GM18499 (cell line): Measurements from ENCODE around the gene TNNT2.

Source experiments
- ATAC-seq: cut with Tn5 transposase; IDR thresholded peaks from one replicate; pipeline ENCODE4 v1.9.1; 2021; ENCODE audit warnings: moderate number of reproducible peaks; ENCODE audit not compliant: insufficient read depth, unreplicated experiment

The TNNT2 gene

DNA sequence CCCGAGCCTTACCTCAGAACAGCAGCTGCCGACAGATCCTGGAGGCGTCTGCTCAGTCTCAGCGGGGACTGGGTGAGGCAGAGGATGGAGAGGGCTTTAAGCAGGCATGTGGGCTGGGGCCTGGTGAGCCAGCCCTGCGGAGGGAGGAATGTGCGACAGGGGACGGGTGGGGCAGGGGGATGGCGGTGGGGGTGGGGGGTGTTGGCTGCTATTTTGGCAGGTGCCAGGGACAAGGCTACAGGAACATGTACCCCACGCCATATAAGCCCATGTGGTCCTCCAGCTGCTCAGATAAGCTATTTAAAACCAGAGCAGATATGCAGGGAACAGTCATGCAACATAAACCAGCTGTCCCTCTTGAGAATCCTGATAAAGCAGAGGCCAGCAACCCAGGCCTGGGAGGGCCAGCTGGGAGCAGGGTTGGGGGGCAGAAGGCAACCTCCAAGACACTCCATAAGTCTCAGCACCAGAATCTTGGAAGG lies at the start of gene TNNT2:
Gene TNNT2, minus strand, starts transcription at position 70 of the 482 bp plus-strand sequence. CDS start 4,426 bp downstream, outside the sequence.
- no peak for ATAC-seq

- no peak for ATAC-seq
Observed at GRCh38 chr1:201426479-201427310, 49.2 kb upstream of the TNNT2 start.

GRCh38 chr1:201424146-201424545 lies 46.7 kb upstream of the TNNT2 start:
- no peak for ATAC-seq

DNA sequence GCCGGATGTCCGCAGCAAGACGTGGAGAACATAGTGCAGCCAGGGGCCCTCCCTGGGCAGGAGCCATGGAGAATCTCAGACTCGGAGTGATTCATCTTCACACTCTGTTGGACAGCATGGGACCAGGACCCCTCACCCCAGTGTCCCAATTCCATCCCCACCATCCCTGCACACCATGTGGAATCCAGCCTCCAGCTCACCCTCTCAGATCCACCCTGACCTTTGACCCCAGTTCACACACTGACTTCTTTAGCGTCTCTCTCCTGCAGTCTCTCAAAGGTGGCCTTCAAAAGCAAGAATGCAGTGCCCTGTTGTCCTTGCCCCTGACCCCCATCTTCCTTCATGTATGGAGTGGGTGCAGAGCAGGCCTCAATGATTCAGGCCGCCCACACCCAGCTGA lies 46.2 kb upstream of the TNNT2 start:
- no peak for ATAC-seq

DNA sequence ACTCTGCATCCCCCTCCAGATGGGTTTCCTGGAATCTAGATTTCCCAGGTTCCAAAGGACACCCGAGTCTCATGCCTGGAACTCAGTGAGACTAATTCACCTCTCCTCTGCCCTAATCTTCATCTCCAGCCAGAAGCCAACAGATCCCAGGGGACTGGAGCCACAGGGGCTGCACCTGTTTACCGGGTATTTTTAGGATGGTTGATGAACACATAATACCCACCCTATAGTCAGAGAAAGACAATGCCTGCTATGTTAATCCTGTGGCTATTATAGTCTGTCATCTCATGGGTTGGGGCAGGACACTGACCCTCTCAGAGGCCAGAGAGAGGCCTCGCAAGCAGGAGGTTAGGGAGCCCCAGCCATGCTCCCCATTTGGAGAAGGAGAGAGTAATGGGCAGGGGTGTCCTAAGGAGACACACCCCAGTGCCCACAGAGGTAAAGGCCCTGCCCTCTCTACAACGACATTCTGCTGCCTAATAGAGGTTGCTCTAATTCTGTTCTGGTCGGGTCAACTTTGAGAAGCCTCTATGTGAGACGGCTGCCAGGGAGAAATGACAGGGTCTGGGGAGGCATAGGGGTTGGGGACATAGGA lies 45.1 kb upstream of the TNNT2 start:
- no peak for ATAC-seq

- ATAC-seq = no peak
Observed at GRCh38 chr1:201422026-201422425, 44.5 kb upstream of the TNNT2 start.

DNA sequence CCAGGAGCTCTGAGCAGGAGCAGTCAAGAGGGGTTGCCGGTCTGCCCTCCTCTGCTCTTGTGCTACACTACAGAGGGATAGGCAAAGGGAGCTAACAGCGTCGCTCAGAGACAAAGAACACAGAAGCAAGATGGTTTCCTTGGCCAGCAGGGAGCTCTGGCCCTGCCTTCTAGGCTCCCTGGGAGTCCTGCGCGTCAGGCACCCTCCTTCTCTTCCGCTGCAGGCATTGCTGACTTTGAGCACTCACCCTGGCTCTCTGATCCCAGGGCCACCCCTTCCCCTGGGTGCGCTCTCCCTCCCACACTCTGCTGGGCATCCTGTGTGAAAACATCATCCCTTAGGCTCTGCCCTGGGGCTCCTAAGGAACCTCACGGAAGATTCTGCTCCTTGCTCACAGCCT lies 43.6 kb upstream of the TNNT2 start:
- no peak for ATAC-seq

DNA sequence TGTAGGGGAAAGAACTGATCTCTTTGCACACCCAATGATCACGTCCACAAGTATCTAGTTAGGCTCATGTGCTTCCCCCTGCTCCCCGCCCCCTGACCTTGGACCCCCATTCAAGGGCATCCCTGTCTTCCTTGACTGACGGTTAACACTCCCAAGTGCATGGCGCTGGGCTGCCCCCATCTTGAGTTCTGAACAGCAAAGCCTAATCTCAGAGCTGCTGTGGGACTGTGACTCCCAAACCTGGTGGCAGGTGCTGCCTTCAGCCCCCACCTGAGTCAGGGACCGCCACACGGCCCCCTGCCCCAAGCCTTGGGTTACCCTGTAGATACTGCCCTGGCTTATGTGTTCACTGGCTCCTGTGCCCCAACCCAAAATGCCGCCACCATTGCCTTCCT lies 43.1 kb upstream of the TNNT2 start:
- no peak for ATAC-seq

GRCh38 chr1:201419746-201420607 lies 42.5 kb upstream of the TNNT2 start:
- no peak for ATAC-seq

- no peak for ATAC-seq
Observed at GRCh38 chr1:201419256-201419655, 41.8 kb upstream of the TNNT2 start.

GRCh38 chr1:201418461-201418860 lies 41.0 kb upstream of the TNNT2 start:
- ATAC-seq = no peak

- no peak for ATAC-seq
Observed at GRCh38 chr1:201414051-201414738, 36.7 kb upstream of the TNNT2 start.

- no peak for ATAC-seq
Observed at GRCh38 chr1:201411292-201411691, 33.8 kb upstream of the TNNT2 start.

- ATAC-seq = no peak
Observed at GRCh38 chr1:201409440-201409839, 32.0 kb upstream of the TNNT2 start.

DNA sequence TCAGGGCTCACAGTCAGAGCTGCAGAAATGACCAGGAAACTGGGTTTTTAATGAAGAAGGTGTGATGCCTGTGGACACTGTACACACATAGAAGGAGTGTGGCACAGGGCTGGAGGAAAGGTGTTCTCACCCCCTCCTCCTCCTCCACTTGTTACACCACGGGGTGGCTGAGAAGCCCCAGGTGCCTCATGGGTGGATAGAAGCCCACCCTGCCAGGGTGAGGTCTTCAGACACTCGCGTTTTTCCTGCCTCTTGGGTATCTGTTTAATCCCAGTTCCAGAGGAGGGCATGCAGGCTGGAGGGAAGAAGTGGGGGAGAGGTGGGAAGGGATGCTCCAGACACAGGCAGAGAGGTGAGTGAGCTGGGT lies 31.3 kb upstream of the TNNT2 start:
- ATAC-seq = no peak

- ATAC-seq = no peak
Observed at GRCh38 chr1:201408176-201408833, 30.8 kb upstream of the TNNT2 start.

DNA sequence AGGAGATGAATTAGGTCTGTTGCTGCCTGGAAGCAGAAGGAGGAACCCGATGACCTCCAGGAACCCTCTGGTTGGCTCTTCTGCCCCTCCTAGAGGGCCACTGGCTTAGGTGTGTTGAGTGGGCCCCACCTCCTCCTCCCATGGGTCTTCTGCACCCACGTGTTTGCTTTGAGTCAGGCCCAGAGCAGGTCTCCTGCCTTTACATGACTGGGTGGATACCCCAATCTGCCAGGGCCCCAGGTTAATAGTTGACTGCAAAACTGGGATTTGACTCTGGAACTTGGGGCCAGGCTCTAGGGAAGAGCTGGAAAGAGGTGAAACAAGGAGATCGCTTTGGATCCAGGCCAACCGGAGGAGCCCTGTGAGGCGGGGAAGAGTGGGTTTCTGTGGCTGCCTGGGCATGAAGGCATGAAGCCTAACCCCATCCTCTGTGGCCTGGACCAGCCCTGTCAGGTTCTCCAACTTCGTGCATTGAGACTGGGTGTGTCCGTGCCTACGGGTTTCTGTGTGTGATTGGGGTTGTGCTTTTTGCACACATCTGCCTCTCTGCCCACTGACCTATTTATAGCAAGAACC lies 29.4 kb upstream of the TNNT2 start:
- ATAC-seq = no peak

DNA sequence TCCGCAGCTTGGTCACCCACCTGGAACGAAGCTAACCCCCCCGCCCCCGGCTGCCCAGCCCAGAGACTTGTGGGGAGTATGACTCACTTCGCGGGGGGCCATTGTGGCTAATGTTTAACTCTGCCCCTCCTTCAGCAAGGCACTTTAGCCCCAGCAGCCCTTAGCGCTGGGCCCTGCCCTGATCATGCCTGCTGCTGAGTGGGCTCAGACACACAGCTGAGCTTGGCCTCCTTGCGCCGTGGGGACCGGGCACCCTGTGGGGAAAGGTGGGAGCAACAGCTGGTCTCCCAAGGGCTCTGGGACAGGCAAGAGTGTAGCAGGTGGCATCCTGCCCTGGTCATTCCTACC lies 28.0 kb upstream of the TNNT2 start:
- no peak for ATAC-seq

DNA sequence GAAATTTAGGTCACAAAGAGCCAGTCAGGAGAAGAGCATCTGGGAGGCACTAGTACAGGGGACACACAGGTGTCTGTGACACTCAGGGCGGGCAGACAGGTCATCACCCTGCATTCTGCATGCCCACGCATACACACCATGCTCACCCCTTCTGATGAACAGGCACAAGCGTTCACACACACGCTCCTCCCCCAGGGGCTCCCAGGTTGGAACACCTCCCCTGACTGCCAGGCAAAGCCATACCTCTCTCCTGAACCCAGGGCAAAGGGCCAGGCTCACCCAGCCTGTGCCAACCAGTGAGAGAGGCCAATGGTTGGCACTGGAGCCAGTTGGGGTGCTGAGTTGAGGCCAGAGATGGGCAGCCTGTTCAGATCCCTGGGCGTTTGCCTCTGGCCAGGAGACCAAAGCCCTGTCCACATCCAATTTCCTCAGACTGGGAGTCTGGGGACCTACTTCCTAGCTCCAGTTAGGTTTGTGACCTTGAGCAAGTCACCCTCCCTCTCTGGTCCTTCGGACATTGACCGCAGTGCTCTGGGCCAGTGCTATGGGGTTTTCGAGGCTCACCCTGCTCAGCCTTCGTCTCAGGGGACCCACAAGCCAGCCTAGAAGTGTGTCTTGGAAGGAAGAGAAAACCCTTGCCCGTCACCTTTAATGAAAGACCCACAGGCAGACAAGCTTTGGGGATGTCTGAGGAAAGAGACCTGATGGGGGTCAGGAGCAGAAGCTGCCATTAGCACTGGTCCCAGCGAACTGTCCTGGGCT lies 27.4 kb upstream of the TNNT2 start:
- no peak for ATAC-seq
